ENCODE results near the gene CLDN6. TPM values are rescaled to one million over a fixed set of nuclear protein-coding genes. Genes with fewer than 3 reads are reported as not detected.

CLDN6 gene
- total RNA-seq, 1 donor from 2014 or later = not detected

DNA sequence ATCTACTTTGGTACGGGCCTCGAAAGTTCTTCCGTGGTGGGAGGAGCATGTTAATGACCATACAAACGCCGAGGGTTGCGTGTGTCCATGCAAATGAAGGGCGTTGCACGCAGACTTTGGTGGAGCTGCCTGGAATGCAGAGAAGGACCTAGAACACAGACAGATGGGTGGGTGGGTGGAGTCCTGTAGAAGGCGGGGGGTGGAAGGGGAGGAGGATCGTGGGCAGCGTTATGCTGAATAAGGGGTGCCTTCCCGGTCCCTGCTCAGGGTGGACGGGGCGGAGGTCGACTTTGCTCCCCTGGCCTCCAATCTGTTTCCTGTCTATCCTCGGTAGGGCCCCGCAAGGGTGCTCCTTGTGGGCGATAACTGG is 49.6 kb downstream of the CLDN6 start:
- no peaks in the 10 kb centered on the region for H3K9me3 ChIP-seq
- no peak overlapping the region for H3K27ac ChIP-seq
- H3K4me3 ChIP-seq = peak overlapping the region; percentile 56 to 67
- peaks cover 56% of the 10 kb centered on the region for H3K4me1 ChIP-seq
- no peaks in the 10 kb centered on the region for H3K36me3 ChIP-seq
- TF ChIP-seq, protein P1, sequence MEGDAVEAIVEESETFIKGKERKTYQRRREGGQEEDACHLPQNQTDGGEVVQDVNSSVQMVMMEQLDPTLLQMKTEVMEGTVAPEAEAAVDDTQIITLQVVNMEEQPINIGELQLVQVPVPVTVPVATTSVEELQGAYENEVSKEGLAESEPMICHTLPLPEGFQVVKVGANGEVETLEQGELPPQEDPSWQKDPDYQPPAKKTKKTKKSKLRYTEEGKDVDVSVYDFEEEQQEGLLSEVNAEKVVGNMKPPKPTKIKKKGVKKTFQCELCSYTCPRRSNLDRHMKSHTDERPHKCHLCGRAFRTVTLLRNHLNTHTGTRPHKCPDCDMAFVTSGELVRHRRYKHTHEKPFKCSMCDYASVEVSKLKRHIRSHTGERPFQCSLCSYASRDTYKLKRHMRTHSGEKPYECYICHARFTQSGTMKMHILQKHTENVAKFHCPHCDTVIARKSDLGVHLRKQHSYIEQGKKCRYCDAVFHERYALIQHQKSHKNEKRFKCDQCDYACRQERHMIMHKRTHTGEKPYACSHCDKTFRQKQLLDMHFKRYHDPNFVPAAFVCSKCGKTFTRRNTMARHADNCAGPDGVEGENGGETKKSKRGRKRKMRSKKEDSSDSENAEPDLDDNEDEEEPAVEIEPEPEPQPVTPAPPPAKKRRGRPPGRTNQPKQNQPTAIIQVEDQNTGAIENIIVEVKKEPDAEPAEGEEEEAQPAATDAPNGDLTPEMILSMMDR (IDR thresholded peaks at IDR 0.05) = no peak
- TF ChIP-seq POLR2A (IDR thresholded peaks at IDR 0.05) (no peak), POLR2AphosphoS5 (IDR thresholded peaks at IDR 0.05; ENCODE audit: insufficient read depth in 1 of 2, low read depth in 1 of 2) (no peak)
- intact Hi-C loops (cut with DNase I) = no loop called here
- DNase-seq (ENCODE audit: extremely low spot score in 2 of 2) = no peak
- H3K27me3 ChIP-seq = peaks cover 12% of the 10 kb centered on the region

DNA sequence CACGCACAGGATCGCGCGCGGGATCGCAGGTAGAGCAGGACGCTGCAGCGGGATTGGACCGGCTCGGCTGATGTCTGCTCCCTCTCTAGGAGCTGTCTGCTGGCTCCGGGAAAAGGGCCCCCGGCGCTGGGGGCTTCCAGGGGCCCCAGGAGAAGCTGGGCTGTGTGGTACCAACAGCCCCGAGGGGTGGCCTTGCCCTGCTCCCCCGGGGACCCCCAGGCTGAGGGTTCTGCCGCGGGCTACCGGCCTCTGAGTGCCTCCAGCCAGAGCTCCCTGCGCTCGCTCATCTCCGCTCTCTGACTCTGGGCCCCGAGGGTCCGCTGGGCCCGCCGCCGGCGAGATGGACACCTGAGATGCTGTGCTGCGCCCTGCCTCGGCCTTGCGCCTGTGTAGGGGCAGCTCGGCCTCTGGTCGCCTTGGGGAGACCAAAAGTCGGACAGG is 50.2 kb downstream of the CLDN6 start:
- TF ChIP-seq POLR2AphosphoS5 (IDR thresholded peaks at IDR 0.05; ENCODE audit: insufficient read depth in 1 of 2, low read depth in 1 of 2) = no peak
- Histone ChIP-seq H3K4me1 (peaks cover 62% of the 10 kb centered on the region), H3K27ac (no peak overlapping the region), H3K27me3 (peaks cover 12% of the 10 kb centered on the region), H3K4me3 (no peak overlapping the region), H3K9me3 (no peaks in the 10 kb centered on the region), H3K36me3 (no peaks in the 10 kb centered on the region)
- intact Hi-C loops (cut with DNase I) = no loop called here
- DNase-seq (ENCODE audit: extremely low spot score in 2 of 2) = no peak

DNA sequence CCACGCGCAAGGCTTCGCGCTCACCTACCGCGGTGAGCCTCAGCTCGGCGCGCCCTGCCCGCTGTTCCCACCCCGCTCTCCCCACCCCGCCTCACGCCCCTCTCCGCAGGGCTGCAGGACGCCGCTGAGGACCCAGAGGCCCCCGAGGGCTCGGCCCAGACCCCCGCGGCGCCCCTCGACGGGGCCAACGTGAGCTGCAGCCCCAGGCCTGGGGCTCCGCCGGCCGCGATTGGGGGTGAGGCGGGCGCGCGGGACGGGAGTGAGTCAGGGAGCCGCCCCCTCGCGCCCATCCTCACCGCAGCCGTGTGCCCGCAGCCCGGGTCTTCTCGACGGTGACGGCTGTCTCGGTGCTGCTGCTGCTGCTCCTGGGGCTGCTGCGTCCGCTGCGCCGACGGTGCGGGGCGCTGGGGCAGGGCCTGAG is 50.8 kb downstream of the CLDN6 start:
- no peak for TF ChIP-seq POLR2A (IDR thresholded peaks at IDR 0.05)
- no peaks in the 10 kb centered on the region for H3K36me3 ChIP-seq
- peaks cover 64% of the 10 kb centered on the region for H3K4me1 ChIP-seq
- H3K27me3 ChIP-seq = peaks cover 12% of the 10 kb centered on the region
- DNase-seq (ENCODE audit: extremely low spot score in 2 of 2) = no peak
- intact Hi-C loops (cut with DNase I) = no loop called here
- no peaks in the 10 kb centered on the region for H3K9me3 ChIP-seq
- peak overlapping the region in 1 of 2 donors; percentile 24 for H3K4me3 ChIP-seq
- no peak overlapping the region for H3K27ac ChIP-seq

DNA sequence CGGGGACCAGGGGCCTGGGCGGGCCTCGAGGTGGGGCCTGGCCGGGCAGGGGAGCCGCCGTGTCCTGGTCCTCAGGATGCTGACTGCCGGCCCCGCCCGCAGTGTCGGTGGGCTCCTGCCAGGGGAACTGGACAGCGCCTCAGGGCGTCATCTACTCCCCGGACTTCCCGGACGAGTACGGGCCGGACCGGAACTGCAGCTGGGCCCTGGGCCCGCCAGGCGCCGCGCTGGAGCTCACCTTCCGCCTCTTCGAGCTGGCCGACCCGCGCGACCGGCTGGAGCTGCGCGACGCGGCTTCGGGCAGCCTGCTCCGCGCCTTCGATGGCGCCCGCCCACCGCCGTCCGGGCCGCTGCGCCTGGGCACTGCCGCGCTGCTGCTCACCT is 51.2 kb downstream of the CLDN6 start:
- peak overlapping the region in 1 of 2 donors; percentile 24 for H3K4me3 ChIP-seq

DNA sequence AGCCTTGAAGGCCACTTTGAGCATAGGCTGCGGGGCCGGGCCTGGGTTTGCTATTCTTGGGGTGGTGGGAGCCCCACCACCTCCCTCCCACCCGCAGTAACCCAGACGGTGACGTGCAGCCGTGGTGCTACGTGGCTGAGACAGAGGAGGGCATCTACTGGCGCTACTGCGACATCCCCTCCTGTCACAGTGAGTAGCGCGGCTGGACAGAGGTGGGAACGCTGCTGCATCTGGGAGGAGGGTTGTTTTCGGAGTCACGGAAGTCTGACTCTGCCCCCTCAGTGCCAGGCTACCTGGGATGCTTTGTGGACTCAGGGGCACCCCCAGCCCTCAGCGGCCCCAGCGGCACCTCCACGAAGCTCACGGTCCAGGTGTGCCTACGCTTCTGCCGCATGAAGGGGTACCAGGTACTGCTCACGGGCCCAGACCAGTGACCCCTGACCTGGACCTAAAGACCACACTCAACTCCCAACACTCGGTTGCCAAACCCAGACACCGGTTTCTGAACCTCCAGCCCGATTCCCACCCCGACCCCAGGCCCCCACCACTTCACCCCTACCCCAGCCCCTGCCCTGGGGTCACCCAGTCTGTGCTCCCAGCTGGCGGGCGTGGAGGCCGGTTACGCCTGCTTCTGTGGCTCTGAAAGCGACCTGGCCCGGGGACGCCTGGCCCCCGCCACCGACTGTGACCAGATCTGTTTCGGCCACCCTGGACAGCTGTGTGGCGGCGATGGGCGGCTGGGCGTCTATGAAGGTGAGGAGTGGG is 51.8 kb downstream of the CLDN6 start:
- DNase-seq (ENCODE audit: extremely low spot score in 2 of 2) = no peak
- intact Hi-C loops (cut with DNase I) = no loop called here
- peaks cover 12% of the 10 kb centered on the region for H3K27me3 ChIP-seq
- H3K4me3 ChIP-seq = peak overlapping the region in 1 of 2 donors; percentile 24
- TF ChIP-seq POLR2A (IDR thresholded peaks at IDR 0.05) = no peak
- TF ChIP-seq POLR2AphosphoS5 (IDR thresholded peaks at IDR 0.05; ENCODE audit: insufficient read depth in 1 of 2, low read depth in 1 of 2) = no peak
- TF ChIP-seq, protein P1 (IDR thresholded peaks at IDR 0.05) = no peak
- H3K4me1 ChIP-seq = peaks cover 64% of the 10 kb centered on the region
- H3K27ac ChIP-seq = no peak overlapping the region
- H3K9me3 ChIP-seq = no peaks in the 10 kb centered on the region
- H3K36me3 ChIP-seq = no peaks in the 10 kb centered on the region

More for the DNA sequence above, 51.2 kb downstream of the CLDN6 start:
- Histone ChIP-seq H3K4me1 (peaks cover 64% of the 10 kb centered on the region), H3K27ac (no peak overlapping the region), H3K36me3 (no peaks in the 10 kb centered on the region), H3K9me3 (no peaks in the 10 kb centered on the region), H3K27me3 (peaks cover 12% of the 10 kb centered on the region)
- intact Hi-C loops (cut with DNase I) = no loop called here
- DNase-seq (ENCODE audit: extremely low spot score in 2 of 2) = no peak
- TF ChIP-seq, protein P1 (IDR thresholded peaks at IDR 0.05) = no peak
- TF ChIP-seq POLR2A (IDR thresholded peaks at IDR 0.05) (no peak), POLR2AphosphoS5 (IDR thresholded peaks at IDR 0.05; ENCODE audit: insufficient read depth in 1 of 2, low read depth in 1 of 2) (no peak)

Small RNA genes lying within 50 kb of the gene (small RNA-seq; reads per million reads assigned to genes)
- gene LINC00514 = not detected

Other genes starting within 250 kb of the CLDN6 start
- gene ELOB, start 240.9 kb downstream of the CLDN6 start, total RNA-seq = 530 TPM
- not detected for gene PRSS33, start 230.6 kb downstream of the CLDN6 start, total RNA-seq
- gene PRSS41, start 219.7 kb downstream of the CLDN6 start, total RNA-seq = not detected
- not detected for gene PRSS21, start 200.9 kb downstream of the CLDN6 start, total RNA-seq
- 11.3 TPM for gene ZG16B, start 187.9 kb downstream of the CLDN6 start, total RNA-seq
- gene PRSS22, start 160.0 kb downstream of the CLDN6 start, total RNA-seq = 38.8 TPM
- 65.1 TPM for gene FLYWCH2, start 135.0 kb downstream of the CLDN6 start, total RNA-seq
- 32.9 TPM for gene FLYWCH1, start 106.3 kb downstream of the CLDN6 start, total RNA-seq
- not detected for gene KREMEN2, start 53.9 kb downstream of the CLDN6 start, total RNA-seq
- gene PAQR4, start 48.8 kb downstream of the CLDN6 start, total RNA-seq = 2.7 TPM
- gene PKMYT1, start 37.7 kb downstream of the CLDN6 start, total RNA-seq = 6.9 TPM
- gene CLDN9, start 5.3 kb downstream of the CLDN6 start, total RNA-seq = not detected
- gene TNFRSF12A, start 2.2 kb upstream of the CLDN6 start, total RNA-seq = 12.3 TPM
- 39.0 TPM for gene HCFC1R1, start 5.8 kb upstream of the CLDN6 start, total RNA-seq
- gene THOC6, start 5.9 kb upstream of the CLDN6 start, total RNA-seq = 22.6 TPM
- 52.5 TPM for gene BICDL2, start 18.8 kb upstream of the CLDN6 start, total RNA-seq
- 0.25 TPM for gene MMP25, start 28.4 kb upstream of the CLDN6 start, total RNA-seq
- gene IL32, start 47.5 kb upstream of the CLDN6 start, total RNA-seq = 13.0 TPM
- gene ZSCAN10, start 81.1 kb upstream of the CLDN6 start, total RNA-seq = not detected
- gene ZNF205, start 94.4 kb upstream of the CLDN6 start, total RNA-seq = 14.2 TPM
- 7.6 TPM for gene ZNF213, start 116.8 kb upstream of the CLDN6 start, total RNA-seq
- gene OR1F1, start 170.0 kb upstream of the CLDN6 start, total RNA-seq = not detected
- gene ZNF200, start 217.0 kb upstream of the CLDN6 start, total RNA-seq = 5.2 TPM
- gene MEFV, start 238.4 kb upstream of the CLDN6 start, total RNA-seq = 1.5 TPM

All from vagina (tissue), 2 donors.